Hepatocyte (in vitro differentiated cells): ENCODE measurements around the gene SPP1. TPM values are rescaled to one million over a fixed set of nuclear protein-coding genes. Genes with fewer than 3 reads are reported as not detected.

Experiments
- DNase-seq: peaks from one replicate; pipeline ENCODE4 v3.0.0-alpha.2; 2016; ENCODE audit warnings: low spot score
- H2AFZ ChIP-seq: fragments of 200-600 bp; sonication (generic); 2 replicates; pipeline ENCODE4 v1.6.0; 2016; ENCODE audit warnings: antibody characterized with exemption, mild to moderate bottlenecking
- H3K27ac ChIP-seq: fragments of 200-600 bp; sonication (generic); 2 replicates; pipeline ENCODE4 v1.5.1; 2016; ENCODE audit warnings: mild to moderate bottlenecking
- H3K27me3 ChIP-seq: fragments of 200-600 bp; sonication (generic); 2 replicates; pipeline ENCODE4 v1.6.1; 2016
- H3K36me3 ChIP-seq: fragments of 200-600 bp; sonication (generic); replicated peaks from 2 replicates; pipeline ENCODE4 v1.5.1; 2016; ENCODE audit warnings: low read depth; ENCODE audit not compliant: insufficient read depth
- H3K4me1 ChIP-seq: fragments of 200-600 bp; sonication (generic); 2 replicates; pipeline ENCODE4 v1.5.1; 2016; ENCODE audit warnings: mild to moderate bottlenecking, moderate library complexity; ENCODE audit not compliant: insufficient read depth
- H3K4me2 ChIP-seq: fragments of 200-600 bp; sonication (generic); 2 replicates; pipeline ENCODE4 v1.6.0; 2016
- H3K4me3 ChIP-seq: fragments of 200-600 bp; sonication (generic); 2 replicates; pipeline ENCODE4 v1.5.1; 2016; ENCODE audit warnings: mild to moderate bottlenecking
- H3K79me2 ChIP-seq: fragments of 200-600 bp; sonication (generic); 2 replicates; pipeline ENCODE4 v1.6.0; 2017; ENCODE audit warnings: mild to moderate bottlenecking
- H3K9me2 ChIP-seq: fragments of 200-600 bp; sonication (generic); replicated peaks from 2 replicates; pipeline ENCODE4 v1.6.0; 2017; ENCODE audit warnings: mild to moderate bottlenecking; ENCODE audit not compliant: insufficient read depth
- H3K9me3 ChIP-seq: fragments of 200-600 bp; sonication (generic); 2 replicates; pipeline ENCODE4 v1.5.1; 2016; ENCODE audit warnings: low read depth, mild to moderate bottlenecking
- H4K20me1 ChIP-seq: fragments of 200-600 bp; sonication (generic); 2 replicates; pipeline ENCODE4 v1.6.0; 2016; ENCODE audit warnings: mild to moderate bottlenecking; ENCODE audit not compliant: insufficient read depth, poor library complexity, severe bottlenecking
- CTCF ChIP-seq: fragments of 200-600 bp; sonication (generic); IDR thresholded peaks from 2 replicates; pipeline ENCODE4 v1.5.1; 2016; ENCODE audit warnings: antibody characterized with exemption, mild to moderate bottlenecking; ENCODE audit not compliant: poor library complexity
- EZH2 ChIP-seq: fragments of 200-600 bp; sonication (generic); IDR thresholded peaks from 2 replicates; pipeline ENCODE4 v1.6.1; 2016; ENCODE audit warnings: antibody characterized with exemption, mild to moderate bottlenecking, borderline replicate concordance
- EZH2phosphoT487 ChIP-seq: fragments of 200-600 bp; sonication (generic); IDR thresholded peaks from one replicate; pipeline ENCODE4 v1.6.1; 2018; ENCODE audit warnings: antibody characterized with exemption, mild to moderate bottlenecking, low read depth, moderate library complexity; ENCODE audit not compliant: unreplicated experiment, severe bottlenecking
- WGBS: methylation state at CpG from one replicate; pipeline ENCODE4 v1.1.6; 2016; ENCODE audit warnings: low lambda C conversion rate; ENCODE audit errors: missing lambda C conversion rate; 5-methylcytosine and 5-hydroxymethylcytosine counted together
- polyA plus RNA-seq: library from polyadenylated mRNA; unstranded; fragments of >200 nt; fragmentation: Nextera tagmentation; extraction: Ambion mirVana; gene quantifications from 2 replicates; pipeline ENCODE4 v1.2.1, GENCODE V29; 2016
- small RNA-seq: library from RNA; depleted of rRNA; stranded (forward); fragments of <200 nt; gene quantifications from one replicate; pipeline ENCODE3, GENCODE V24; 2014
- total RNA-seq: library from RNA; depleted of rRNA; stranded (reverse); fragments of >200 nt; gene quantifications from 2 replicates; pipeline ENCODE4 v1.2.3, GENCODE V29; 2014

SPP1 gene
- total and polyA plus RNA-seq, 2 experiments from 2014 or later, result 225 to 244 TPM

- no peak overlapping the region for H3K4me3 ChIP-seq
- peaks cover 2% of the 10 kb centered on the region for H3K79me2 ChIP-seq
- H3K27me3 ChIP-seq, result no peaks in the 10 kb centered on the region
- H4K20me1 ChIP-seq, result no peaks in the 10 kb centered on the region
- H3K4me1 ChIP-seq, result peaks cover 8% of the 10 kb centered on the region
- no peak overlapping the region for H3K4me2 ChIP-seq
- no peaks in the 10 kb centered on the region for H3K9me2 ChIP-seq
- H3K36me3 ChIP-seq, result no peaks in the 10 kb centered on the region
- TF ChIP-seq EZH2 (no peak), EZH2phosphoT487 (no peak), CTCF (no peak)
- DNase-seq, result no peak
- no peaks in the 10 kb centered on the region for H3K9me3 ChIP-seq
- H2AFZ ChIP-seq, result no peak overlapping the region
- 92% methylated on average over 12 of the region's 12 CpGs for WGBS
- no peak overlapping the region for H3K27ac ChIP-seq
Measured at GRCh38 chr4:88030565-88031310, 55.2 kb downstream of the SPP1 start.

Small RNA genes within 50 kb of the gene (small RNA-seq; reads per million reads assigned to genes)
- gene RNU1-36P, result not detected

Other genes starting within 250 kb of the SPP1 start
- gene IBSP, start 176.2 kb upstream of the SPP1 start, total RNA-seq, result 0.07 TPM in 1 of 2 replicates, not detected in the other
- 0.12 TPM in 1 of 2 replicates, not detected in the other for gene IBSP, start 176.2 kb upstream of the SPP1 start, polyA plus RNA-seq
- gene MEPE, start 142.7 kb upstream of the SPP1 start, total RNA-seq, result 0.07 TPM in 1 of 2 replicates, not detected in the other
- gene MEPE, start 142.7 kb upstream of the SPP1 start, polyA plus RNA-seq, result not detected in 2 replicates
- gene PKD2, start 31.9 kb downstream of the SPP1 start, total RNA-seq, result 32.3 and 36.7 TPM in 2 replicates
- gene PKD2, start 31.9 kb downstream of the SPP1 start, polyA plus RNA-seq, result 17.8 and 19.3 TPM in 2 replicates
- gene ABCG2, start 182.9 kb downstream of the SPP1 start, total RNA-seq, result 10.0 and 11.6 TPM in 2 replicates
- 3.7 and 3.9 TPM in 2 replicates for gene ABCG2, start 182.9 kb downstream of the SPP1 start, polyA plus RNA-seq